Testis (tissue), 2 donors: ENCODE results near the gene TENM4.

Experiments
- CTCF ChIP-seq, 3 experiments: fragments of 450-650 bp in 2 of 3; fragments of 200-600 bp in 1 of 3; sonication (generic) in 1 of 3; IDR thresholded peaks; one replicate each; pipeline ENCODE4 v1.5.1; 2016 to 2019; ENCODE audit warnings: antibody characterized with exemption in 3 of 3, mild to moderate bottlenecking in 2 of 3, moderate library complexity in 1 of 3
- POLR2A ChIP-seq: fragments of 450-650 bp; IDR thresholded peaks from one replicate; pipeline ENCODE4 v1.6.1; 2017; ENCODE audit warnings: antibody characterized with exemption, mild to moderate bottlenecking, moderate library complexity

- TF ChIP-seq CTCF (IDR thresholded peaks at IDR 0.05), result no peak
- no peak for TF ChIP-seq POLR2A
Observed at GRCh38 chr11:79432138-79432537, 8.7 kb downstream of the TENM4 start.
